ENCODE data around the gene CTNS.

The CTNS gene

GRCh38 chr17:3636908-3637373 is 381 bp downstream of the CTNS start:
- H3K27ac ChIP-seq = peak overlapping the region; percentile 92
- TF ChIP-seq CTCF (IDR thresholded peaks at IDR 0.05) (no peak), ZFX (IDR thresholded peaks at IDR 0.05; ENCODE audit: borderline replicate concordance) (no peak)

GRCh38 chr17:3639981-3640596 is 3.5 kb downstream of the CTNS start:
- no peak overlapping the region for H3K27ac ChIP-seq
- TF ChIP-seq CTCF (IDR thresholded peaks at IDR 0.05) = no peak
- no peak for TF ChIP-seq ZFX (IDR thresholded peaks at IDR 0.05; ENCODE audit: borderline replicate concordance)

- no peak overlapping the region for H3K27ac ChIP-seq
- TF ChIP-seq ZFX (IDR thresholded peaks at IDR 0.05; ENCODE audit: borderline replicate concordance) = no peak
- TF ChIP-seq CTCF (IDR thresholded peaks at IDR 0.05) = no peak
Observed at GRCh38 chr17:3641014-3641413, 4.5 kb downstream of the CTNS start.

GRCh38 chr17:3641717-3642486 is 5.3 kb downstream of the CTNS start:
- H3K27ac ChIP-seq = no peak overlapping the region
- no peak for TF ChIP-seq CTCF (IDR thresholded peaks at IDR 0.05)

GRCh38 chr17:3643889-3644349 is 7.4 kb downstream of the CTNS start:
- no peak for TF ChIP-seq CTCF (IDR thresholded peaks at IDR 0.05)
- TF ChIP-seq ZFX (IDR thresholded peaks at IDR 0.05; ENCODE audit: borderline replicate concordance) = no peak
- no peak overlapping the region for H3K27ac ChIP-seq

GRCh38 chr17:3645310-3645709 is 8.8 kb downstream of the CTNS start:
- H3K27ac ChIP-seq = no peak overlapping the region
- TF ChIP-seq CTCF (IDR thresholded peaks at IDR 0.05) (no peak), ZFX (IDR thresholded peaks at IDR 0.05; ENCODE audit: borderline replicate concordance) (no peak)

- no peak overlapping the region for H3K27ac ChIP-seq
- TF ChIP-seq ZFX (IDR thresholded peaks at IDR 0.05; ENCODE audit: borderline replicate concordance) (no peak), CTCF (IDR thresholded peaks at IDR 0.05) (no peak)
Observed at GRCh38 chr17:3647251-3647650, 10.7 kb downstream of the CTNS start.

Data from 22Rv1 (cell line).